ENCODE data around the gene MTG2. TPM values are rescaled to one million over a fixed set of nuclear protein-coding genes. Genes with fewer than 3 reads are reported as not detected.

The MTG2 gene
- total and polyA plus RNA-seq, 2 of the 13 experiments (the other 11 are each of a cell fraction or from before 2014, with no cell fraction given): 20.4 to 37.8 TPM

GRCh38 chr20:62138204-62138543, 44.7 kb upstream of the MTG2 start (continued):
- peak; percentile 92; the same call in 1 of the 2 replicates for TF ChIP-seq NFIB (CRISPR knock-in tag; IDR thresholded peaks at IDR 0.05; ENCODE audit: borderline replicate concordance)
- TF ChIP-seq PAF1 (CRISPR knock-in tag; IDR thresholded peaks at IDR 0.05): no peak
- TF ChIP-seq NONO (IDR thresholded peaks at IDR 0.05): no peak
- TF ChIP-seq NONO (CRISPR knock-in tag; conservative IDR thresholded peaks at IDR 0.05): 0 out of 2 replicates have a peak, but pooled peaks have one; percentile 30
- TF ChIP-seq KLF9 (CRISPR knock-in tag; IDR thresholded peaks at IDR 0.05; ENCODE audit: low read depth): no peak
- TF ChIP-seq USF2 (IDR thresholded peaks at IDR 0.05; ENCODE audit: low read depth, low read length): no peak
- TF ChIP-seq USF2 (CRISPR knock-in tag; IDR thresholded peaks at IDR 0.05; ENCODE audit: borderline replicate concordance): no peak
- peak; percentile 80 for TF ChIP-seq RBM22 (optimal IDR thresholded peaks at IDR 0.05; ENCODE audit: low read length)
- TF ChIP-seq POLR2AphosphoS5 (IDR thresholded peaks at IDR 0.05; ENCODE audit: low read depth, low read length): peak; percentile 42; the same call in 1 of the 2 replicates
- peak; percentile 64 for TF ChIP-seq AGO2 (optimal IDR thresholded peaks at IDR 0.05; ENCODE audit: low read depth, low read length)
- TF ChIP-seq RAD51 (IDR thresholded peaks at IDR 0.05; ENCODE audit: borderline replicate concordance): no peak

GRCh38 chr20:62138912-62139311, 43.9 kb upstream of the MTG2 start:
- Histone ChIP-seq H3K36me3 (replicated peaks in 1 of 2; ENCODE audit: control insufficient read depth in 1 of 2, insufficient read depth in 2 of 2, low read length in 2 of 2) (peaks cover 40 to 64% of the 10 kb centered on the region in 2 experiments), H3K4me2 (ENCODE audit: low read depth, low read length) (no peak overlapping the region), H3K4me3 (replicated peaks in 1 of 3; ENCODE audit: insufficient read depth in 1 of 3, low read depth in 2 of 3, low read length in 3 of 3) (no peak overlapping the region), H2AFZ (ENCODE audit: low read length) (no peak overlapping the region), H3K9me3 (ENCODE audit: low read length) (no peaks in the 10 kb centered on the region), H3K9ac (ENCODE audit: insufficient read depth, low read depth, low read length) (no peak overlapping the region), H3K4me1 (ENCODE audit: insufficient read depth, low read length) (peaks cover 48% of the 10 kb centered on the region), H3K79me2 (ENCODE audit: insufficient read depth, low read length) (peaks cover 41% of the 10 kb centered on the region), H4K20me1 (ENCODE audit: insufficient read depth, low read length) (peaks cover 56% of the 10 kb centered on the region), H3K27ac (ENCODE audit: extremely low read length, insufficient read depth, low read length) (no peak overlapping the region), H3K27me3 (ENCODE audit: control insufficient read depth in 1 of 2, insufficient read depth in 2 of 2, low read length in 2 of 2) (no peaks in the 10 kb centered on the region; a peak in 1 of 5 replicates)
- ChIA-PET CTCF (ENCODE audit: low intra/inter-chr PET ratio, low total read pairs) (no interaction called here), POLR2A (interaction anchor here (4.2 to 7.8 kb wide), 2 partner anchors 17 to 128 kb away, joined by 15 to 86 read pairs; partner anchors contain the start of gene LSM14B)
- DNase-seq (ENCODE audit: low spot score): no peak
- ATAC-seq: no peak
- intact Hi-C loops (cut with micrococcal nuclease; ENCODE audit: unreplicated experiment): loop anchor here (5.0 kb wide), 1 partner anchor 72 kb away; the partner anchor contains the start of gene TAF4
- WGBS (ENCODE audit: low lambda C conversion rate): 98% methylated on average over 10 of the region's 10 CpGs
- no TSS peak for BruUV-seq (replicated peaks)
- in situ Hi-C loops (cut with HindIII; ENCODE audit: extremely low pct_ligation_motif_present, low pct_unique_long_range_greater_than_20kb): no loop called here
- no peak for FAIRE-seq
- peak; percentile 5; the same call in 1 of the 2 replicates for TF ChIP-seq POLR2AphosphoS5 (IDR thresholded peaks at IDR 0.05; ENCODE audit: low read depth, low read length)
- no peak for TF ChIP-seq U2AF1 (optimal IDR thresholded peaks at IDR 0.05; ENCODE audit: low read depth, low read length)
- TF ChIP-seq POLR2A (IDR thresholded peaks at IDR 0.05; ENCODE audit: insufficient read depth in 1 of 2, low read depth in 2 of 2, low read length in 2 of 2): peak in 1 of 2 experiments; percentile 43; a peak in 1 of 4 replicates
- no peak for TF ChIP-seq ZNF678 (CRISPR knock-in tag; IDR thresholded peaks at IDR 0.05)
- TF ChIP-seq NONO (IDR thresholded peaks at IDR 0.05): no peak
- TF ChIP-seq NONO (CRISPR knock-in tag; conservative IDR thresholded peaks at IDR 0.05): no peak
- no peak for TF ChIP-seq SP4 (CRISPR knock-in tag; IDR thresholded peaks at IDR 0.05)
- no peak for TF ChIP-seq PHF8 (CRISPR knock-in tag; IDR thresholded peaks at IDR 0.05)
- no peak for TF ChIP-seq FOXJ3 (CRISPR knock-in tag; IDR thresholded peaks at IDR 0.05; ENCODE audit: borderline replicate concordance)
- TF ChIP-seq ZXDC (CRISPR knock-in tag; IDR thresholded peaks at IDR 0.05): 0 out of 2 replicates have a peak, but pooled peaks have one; percentile 57

Data from HepG2 (cell line).